GM18951 (cell line): ENCODE measurements around the gene GFI1.

Experiments
- POLR2A ChIP-seq: IDR thresholded peaks from 4 replicates; pipeline ENCODE4 v1.6.1; 2011; ENCODE audit warnings: mild to moderate bottlenecking; ENCODE audit not compliant: insufficient read length, insufficient read depth; ENCODE audit errors: extremely low read depth
- in situ Hi-C: fragments of 300-500 bp; cut with MboI; formaldehyde crosslinking; loops from one replicate; pipeline ENCODE4 v1.12.0; 2022; ENCODE audit warnings: low sequenced_read_pairs, mixed read lengths, inconsistent platforms; ENCODE audit not compliant: unreplicated experiment

The GFI1 gene

DNA sequence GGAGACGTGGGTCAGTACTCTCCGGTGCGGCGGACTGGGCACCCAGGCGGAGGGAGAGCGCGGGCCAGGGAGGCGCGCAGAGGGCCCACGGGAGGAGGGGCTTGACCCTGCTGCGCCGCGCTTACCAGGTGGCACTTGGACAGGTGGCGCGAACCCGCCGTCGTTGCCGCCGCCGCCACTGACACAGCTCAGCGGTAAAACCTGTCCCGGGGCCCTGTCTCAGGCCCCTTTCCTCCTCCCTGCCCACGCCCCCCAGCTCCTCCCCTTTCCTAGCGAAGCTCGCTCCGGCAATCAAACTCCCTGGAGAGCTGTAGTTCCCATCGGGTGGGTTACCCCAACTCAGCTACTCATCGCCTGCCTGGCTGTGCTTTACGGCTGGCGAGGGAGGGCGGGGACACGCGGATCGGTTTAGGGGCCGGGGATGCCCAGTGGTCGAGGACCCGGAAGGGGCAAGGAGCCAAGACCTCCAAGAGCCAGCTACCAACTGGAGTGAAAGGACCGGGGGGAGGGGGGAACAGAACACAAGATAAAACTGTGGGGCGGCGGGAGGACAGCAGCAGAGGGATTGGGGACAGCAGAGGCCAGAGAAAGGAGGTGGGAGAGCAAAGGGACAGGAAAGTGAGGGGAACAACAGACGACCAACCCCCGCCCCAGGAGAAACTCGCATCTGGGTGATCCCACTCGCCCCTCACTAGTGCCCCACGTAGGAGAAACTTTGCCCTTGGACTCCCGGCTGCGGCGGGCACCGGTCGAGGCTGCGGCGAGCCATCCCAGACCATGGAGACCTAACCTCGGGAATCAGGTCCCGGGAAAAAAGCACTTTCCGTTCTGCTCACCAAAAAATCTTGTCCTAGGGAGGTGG lies 2.9 kb downstream of the GFI1 start:
- peak; percentile 45 for TF ChIP-seq POLR2A
- in situ Hi-C loops, result loop anchor here (10.0 kb wide), 1 partner anchor 101 kb away; no protein-coding TSS in a partner anchor

DNA sequence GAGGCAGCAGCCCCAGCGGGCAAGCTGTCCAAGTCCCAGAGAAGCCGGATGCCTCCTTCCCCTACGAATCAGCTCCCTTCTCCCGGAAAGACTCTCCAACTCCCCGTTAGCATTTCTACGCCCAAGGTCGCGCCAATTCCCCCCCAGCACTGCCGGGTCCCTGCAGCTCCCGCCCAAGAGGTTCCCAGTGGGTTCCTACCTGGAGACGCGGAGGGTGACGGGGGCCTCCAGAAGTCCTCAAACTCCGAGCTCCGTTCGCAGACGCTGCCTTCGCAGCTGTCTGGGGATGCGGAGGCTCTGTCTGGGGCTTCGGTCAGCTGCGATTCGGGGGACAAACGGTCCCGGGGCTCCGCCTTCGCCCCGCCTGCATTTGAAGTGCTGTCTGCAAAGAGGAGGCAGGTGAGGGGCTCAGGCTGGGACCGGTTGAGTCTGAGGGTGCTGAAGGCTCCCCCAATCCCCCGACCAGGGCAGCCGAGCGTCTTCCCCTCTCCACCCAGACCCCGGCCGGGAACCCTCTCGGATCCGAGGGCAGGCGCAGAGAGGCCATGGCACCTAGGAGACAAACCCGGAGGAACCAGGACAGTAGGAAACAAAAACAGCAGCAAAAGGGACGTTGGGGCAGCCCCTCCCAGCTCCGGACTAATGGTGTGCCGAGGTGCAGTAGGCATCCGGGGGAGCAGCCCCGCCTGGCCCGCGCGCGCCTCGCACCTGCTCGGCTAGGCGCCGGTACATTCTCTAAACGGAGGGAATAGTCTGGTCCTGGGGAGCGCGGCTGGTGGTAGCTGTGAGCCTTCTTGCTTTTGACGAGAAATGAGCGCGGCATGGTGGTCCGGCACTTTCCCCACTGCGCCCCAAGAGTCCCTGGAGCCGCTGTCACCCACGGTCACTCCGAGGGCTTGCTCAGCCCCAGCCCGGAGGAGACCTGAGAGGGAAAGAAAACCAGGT lies 3.8 kb downstream of the GFI1 start:
- TF ChIP-seq POLR2A, result peak; percentile 16
- in situ Hi-C loops, result loop anchor here (10.0 kb wide), 1 partner anchor 102 kb away; no protein-coding TSS in a partner anchor

DNA sequence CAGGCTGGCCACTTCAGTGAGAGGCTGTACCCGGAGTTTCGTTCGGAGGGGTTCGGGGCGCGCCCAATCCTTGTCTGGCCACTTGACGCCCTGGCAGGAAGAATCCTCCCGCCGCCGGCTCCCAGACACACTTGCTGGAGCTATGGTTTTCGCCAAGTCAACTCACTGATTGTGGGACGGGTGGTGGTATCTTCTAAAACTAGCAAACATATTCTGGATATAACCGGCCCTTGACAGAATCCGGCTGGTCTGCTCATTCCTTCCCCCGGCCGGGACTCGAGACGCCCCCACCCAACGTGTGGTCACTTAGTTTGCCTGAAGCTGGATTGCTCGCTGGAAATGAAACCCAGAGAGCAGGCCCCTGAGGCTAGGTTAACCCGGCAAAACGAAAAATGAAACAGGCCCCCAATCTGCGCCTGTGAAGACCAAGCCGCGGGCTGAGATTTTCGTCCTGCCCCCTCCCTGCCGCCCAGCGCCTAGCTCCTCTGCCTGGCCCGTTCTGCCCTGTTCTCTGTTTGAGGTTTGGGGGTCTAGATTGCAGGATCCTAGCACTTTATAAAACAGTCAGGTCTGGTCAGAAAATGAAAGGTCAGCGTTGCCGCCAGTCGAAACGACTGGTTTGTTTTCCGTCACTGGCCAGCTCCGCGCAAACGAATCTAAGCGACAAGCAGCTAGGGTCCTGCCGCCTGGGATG lies 4.6 kb downstream of the GFI1 start:
- in situ Hi-C loops, result loop anchor here (10.0 kb wide), 1 partner anchor 103 kb away; no protein-coding TSS in a partner anchor
- no peak for TF ChIP-seq POLR2A

DNA sequence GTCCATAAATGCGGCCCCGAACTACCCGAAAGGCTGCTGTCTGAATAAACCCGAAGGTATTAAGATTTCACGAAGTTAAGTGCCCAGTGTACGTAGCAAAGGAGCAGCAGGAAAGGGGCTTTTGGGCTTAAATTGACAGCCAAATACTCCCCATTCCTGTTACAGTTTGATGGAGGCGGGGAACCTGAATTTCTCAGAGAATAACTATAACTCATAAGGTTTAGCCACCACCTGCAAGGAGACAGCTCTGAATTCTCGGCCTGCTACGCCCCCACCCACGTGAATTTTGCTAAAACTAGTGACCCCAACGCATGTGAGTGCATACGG lies 5.2 kb downstream of the GFI1 start:
- in situ Hi-C loops, result loop anchor here (10.0 kb wide), 1 partner anchor 103 kb away; no protein-coding TSS in a partner anchor
- TF ChIP-seq POLR2A, result no peak

DNA sequence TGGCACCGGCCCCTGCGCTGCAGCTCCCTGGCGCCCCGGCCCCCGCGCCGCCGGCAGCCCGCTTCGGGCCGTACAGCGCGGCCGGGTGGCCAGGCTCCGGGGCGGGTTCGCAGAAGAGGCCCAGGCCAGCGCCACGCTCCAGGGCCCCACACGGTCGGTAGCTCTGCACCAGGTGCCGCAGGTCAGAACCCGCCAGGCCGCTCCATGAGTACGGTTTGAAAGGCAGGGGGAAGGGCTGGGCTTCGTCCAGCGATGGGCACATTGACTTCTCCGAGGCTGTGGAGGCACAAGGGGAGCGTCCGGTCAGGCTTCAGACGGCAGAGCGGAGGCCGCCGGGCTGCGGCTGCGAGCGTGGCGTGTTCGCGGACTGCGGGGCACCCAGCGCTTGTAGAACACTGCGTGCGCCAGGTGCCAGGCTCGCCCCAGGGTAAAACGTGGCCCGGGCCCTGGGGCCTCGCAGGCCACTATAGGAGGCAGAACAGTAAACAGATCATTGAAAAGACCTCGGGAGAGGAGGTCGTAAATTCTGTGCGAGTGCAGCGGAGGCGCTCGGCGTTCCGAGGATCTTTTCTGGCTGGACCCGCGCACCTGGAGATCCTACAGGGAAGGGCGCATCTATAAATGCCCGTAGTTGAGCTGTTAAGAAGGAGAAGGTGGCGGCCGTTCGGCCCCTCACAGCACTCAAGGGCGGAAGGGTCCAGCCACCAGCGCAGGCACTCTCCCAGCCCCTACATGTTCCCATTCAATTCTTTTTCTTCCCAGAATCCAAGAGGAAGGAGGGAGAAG lies 5.7 kb downstream of the GFI1 start:
- TF ChIP-seq POLR2A, result no peak

DNA sequence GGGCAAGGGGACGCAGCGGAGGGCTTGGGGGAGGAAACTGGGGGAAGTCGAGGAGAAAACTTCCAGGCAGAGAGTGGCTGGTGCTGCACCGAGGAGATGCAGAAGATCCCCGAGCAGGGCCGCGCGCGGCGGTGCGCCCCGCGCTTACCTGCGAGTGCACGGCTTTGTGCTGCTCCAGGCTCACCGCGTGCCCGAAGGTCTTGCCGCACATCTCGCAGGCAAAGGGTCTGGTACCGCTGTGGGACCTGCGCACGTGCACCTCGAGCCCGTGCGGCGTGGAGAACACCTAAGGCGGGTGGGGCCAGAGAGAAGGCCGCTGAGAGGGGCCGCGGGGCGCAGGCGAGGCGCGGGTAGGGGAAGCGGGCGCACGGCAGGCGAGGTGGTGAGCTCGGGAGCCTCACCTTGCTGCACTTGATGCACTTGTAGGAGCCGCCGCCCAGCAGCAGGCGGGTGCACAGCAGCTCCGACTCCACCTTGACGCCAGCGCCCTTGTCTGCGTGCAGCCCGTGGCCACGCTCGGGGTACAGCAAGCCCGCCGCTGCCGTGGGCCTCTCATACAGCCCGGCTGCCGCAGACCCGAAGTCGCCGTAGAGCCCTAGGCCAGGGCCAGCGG lies 6.4 kb downstream of the GFI1 start:
- in situ Hi-C loops, result loop anchor here (10.0 kb wide), 1 partner anchor 104 kb away; no protein-coding TSS in a partner anchor

More for the DNA sequence above, 5.7 kb downstream of the GFI1 start:
- in situ Hi-C loops, result loop anchor here (10.0 kb wide), 1 partner anchor 104 kb away; no protein-coding TSS in a partner anchor

DNA sequence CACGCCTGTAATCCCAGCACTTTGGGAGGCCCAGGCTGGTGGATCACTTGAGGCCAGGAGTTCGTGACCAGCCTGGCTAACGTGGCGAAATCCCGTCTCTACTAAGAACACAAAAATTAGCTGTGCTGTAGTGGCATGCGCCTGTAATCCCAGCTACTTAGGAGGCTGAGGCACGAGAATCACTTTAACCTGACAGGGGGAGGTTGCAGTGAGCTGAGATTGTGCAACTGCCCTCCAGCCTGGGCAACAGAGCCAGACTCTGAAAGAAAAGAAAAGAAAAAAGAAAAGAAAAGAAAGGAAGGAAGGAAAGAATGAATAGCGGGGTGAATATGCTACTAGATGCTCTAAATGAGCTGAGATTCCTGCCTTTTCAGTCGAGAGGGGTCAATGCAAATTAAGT lies 7.1 kb downstream of the GFI1 start:
- no peak for TF ChIP-seq POLR2A
- in situ Hi-C loops, result no loop called here

More for the DNA sequence above, 6.4 kb downstream of the GFI1 start:
- TF ChIP-seq POLR2A, result no peak

DNA sequence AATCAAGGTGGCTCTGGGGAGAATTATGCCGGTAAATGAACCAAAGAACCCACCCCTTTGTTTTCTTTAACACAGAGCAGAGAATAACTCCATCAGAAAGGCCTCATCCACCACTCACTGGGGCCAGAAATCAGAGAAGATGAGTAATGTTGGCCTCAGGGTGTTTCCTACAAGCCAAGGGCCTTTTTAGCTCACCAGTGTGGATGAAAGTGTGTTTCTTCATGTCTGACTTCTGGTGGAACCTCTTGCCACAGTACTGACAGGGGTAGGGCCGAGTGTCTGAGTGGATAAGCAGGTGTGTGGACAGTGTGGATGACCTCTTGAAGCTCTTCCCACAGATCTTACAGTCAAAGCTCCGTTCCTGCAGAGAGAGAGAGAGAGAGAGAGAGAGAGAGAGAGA lies 8.3 kb downstream of the GFI1 start:
- in situ Hi-C loops, result no loop called here
- TF ChIP-seq POLR2A, result no peak

DNA sequence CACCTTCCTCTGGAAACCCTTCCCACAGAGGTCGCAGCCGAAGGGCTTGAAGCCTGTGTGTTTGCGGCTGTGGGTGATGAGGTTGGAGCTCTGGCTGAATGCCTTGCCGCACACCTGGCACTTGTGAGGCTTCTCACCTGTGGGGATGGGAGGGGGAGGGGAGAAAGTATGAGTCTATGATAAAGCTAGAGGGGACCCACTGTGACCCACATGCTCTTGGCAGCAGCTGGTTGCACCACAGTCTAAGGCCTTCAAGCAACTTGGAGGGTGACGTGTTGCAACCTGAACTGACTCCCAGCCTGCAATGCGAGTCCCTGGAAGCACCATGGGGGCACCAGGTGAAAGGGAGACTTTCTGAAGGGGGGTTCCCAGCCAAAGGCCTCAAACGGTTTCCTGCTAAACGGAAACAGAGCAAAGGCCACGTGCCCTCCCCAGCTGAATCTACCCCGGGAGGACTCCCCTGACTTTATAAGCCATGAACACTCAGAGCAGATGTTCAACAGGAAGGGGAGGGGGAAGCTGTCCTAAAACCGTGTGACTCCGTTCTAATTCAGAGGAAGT lies 10.6 kb downstream of the GFI1 start:
- TF ChIP-seq POLR2A, result peak; percentile 27
- in situ Hi-C loops, result no loop called here

DNA sequence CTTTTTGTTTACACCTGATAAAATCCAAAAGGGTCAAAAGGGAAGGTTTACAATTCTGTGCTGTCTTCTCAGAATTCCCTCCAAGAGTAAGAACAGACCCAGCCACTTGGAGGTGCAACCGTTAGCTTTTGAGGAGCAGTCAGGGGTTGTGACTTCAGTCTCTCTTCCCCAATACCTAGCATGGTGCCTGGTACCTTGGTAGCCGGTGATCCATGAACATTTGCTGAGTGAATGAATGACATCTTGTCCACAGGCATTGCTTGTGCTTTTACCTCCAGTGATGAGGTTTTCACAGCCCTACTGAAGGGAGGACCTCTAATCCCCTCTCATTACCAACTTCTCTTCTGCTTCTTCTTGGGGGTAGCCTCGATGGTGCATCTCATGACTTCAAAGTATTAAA lies 11.7 kb downstream of the GFI1 start:
- no peak for TF ChIP-seq POLR2A
- in situ Hi-C loops, result no loop called here

DNA sequence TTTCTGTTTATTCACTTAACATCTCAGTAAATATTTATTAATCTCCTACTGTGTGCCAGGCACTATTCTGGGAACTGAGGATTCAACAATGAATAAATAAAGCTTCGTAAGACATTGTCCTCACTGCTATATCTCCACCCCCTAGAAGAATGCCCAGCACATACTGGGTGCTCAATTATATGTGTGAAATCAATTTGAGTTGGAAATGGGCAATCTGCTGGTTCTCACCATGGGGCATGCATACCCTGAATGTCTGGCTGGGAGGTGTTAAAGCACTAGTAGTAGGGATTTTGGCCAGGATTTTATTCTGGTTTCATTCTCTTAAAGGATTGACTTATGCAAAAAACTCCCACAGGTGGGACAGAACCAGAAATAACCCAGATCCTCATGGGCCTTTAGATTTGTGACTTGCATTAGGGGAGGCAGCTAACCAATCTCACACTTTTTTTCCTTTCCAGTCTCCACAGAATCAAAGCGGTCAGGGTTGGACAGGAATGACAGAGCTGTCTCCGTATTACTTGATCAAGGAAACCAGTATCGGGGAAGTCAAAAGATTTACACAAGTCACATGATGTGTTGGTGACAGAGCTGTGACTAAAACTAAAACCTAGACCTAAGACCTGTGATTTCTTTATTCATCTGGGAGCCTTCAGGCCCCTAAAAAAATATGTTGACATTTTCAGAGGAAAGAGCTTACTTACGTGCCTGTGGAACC lies 12.8 kb downstream of the GFI1 start:
- in situ Hi-C loops, result no loop called here
- no peak for TF ChIP-seq POLR2A
